GM20431 (cell line): Measurements from ENCODE around the gene LMCD1.

Experiments used
- in situ Hi-C: fragments of 300-500 bp; cut with MseI, MboI; formaldehyde crosslinking; loops from one replicate; pipeline ENCODE4 v1.15.0; 2020; ENCODE audit warnings: low sequenced_read_pairs; ENCODE audit not compliant: unreplicated experiment

LMCD1 gene

GRCh38 chr3:8606701-8607231 lies 105.1 kb downstream of the LMCD1 start:
- in situ Hi-C loops = no loop called here

- in situ Hi-C loops = no loop called here
Measured at GRCh38 chr3:8607234-8608040, 105.8 kb downstream of the LMCD1 start.

GRCh38 chr3:8608041-8608790 lies 106.6 kb downstream of the LMCD1 start:
- in situ Hi-C loops = no loop called here

GRCh38 chr3:8608791-8609467 lies 107.3 kb downstream of the LMCD1 start:
- in situ Hi-C loops = no loop called here

GRCh38 chr3:8610951-8611350 lies 109.3 kb downstream of the LMCD1 start:
- in situ Hi-C loops = no loop called here

- in situ Hi-C loops = no loop called here
Measured at GRCh38 chr3:8617921-8618320, 116.3 kb downstream of the LMCD1 start.

GRCh38 chr3:8618950-8619349 lies 117.3 kb downstream of the LMCD1 start:
- in situ Hi-C loops = no loop called here

GRCh38 chr3:8619548-8619947 lies 117.9 kb downstream of the LMCD1 start:
- in situ Hi-C loops = no loop called here

GRCh38 chr3:8621141-8621540 lies 119.5 kb downstream of the LMCD1 start:
- in situ Hi-C loops = loop anchor here (10.0 kb wide), 1 partner anchor 176 kb away; no protein-coding TSS in a partner anchor

- in situ Hi-C loops = loop anchor here (10.0 kb wide), 1 partner anchor 177 kb away; no protein-coding TSS in a partner anchor
Measured at GRCh38 chr3:8621872-8622271, 120.2 kb downstream of the LMCD1 start.

- in situ Hi-C loops = loop anchor here (10.0 kb wide), 1 partner anchor 178 kb away; no protein-coding TSS in a partner anchor
Measured at GRCh38 chr3:8622873-8623691, 121.5 kb downstream of the LMCD1 start.

- in situ Hi-C loops = loop anchor here (10.0 kb wide), 1 partner anchor 179 kb away; no protein-coding TSS in a partner anchor
Measured at GRCh38 chr3:8623741-8624140, 122.1 kb downstream of the LMCD1 start.
